ENCODE measurements around the gene SYNJ2.

DNA sequence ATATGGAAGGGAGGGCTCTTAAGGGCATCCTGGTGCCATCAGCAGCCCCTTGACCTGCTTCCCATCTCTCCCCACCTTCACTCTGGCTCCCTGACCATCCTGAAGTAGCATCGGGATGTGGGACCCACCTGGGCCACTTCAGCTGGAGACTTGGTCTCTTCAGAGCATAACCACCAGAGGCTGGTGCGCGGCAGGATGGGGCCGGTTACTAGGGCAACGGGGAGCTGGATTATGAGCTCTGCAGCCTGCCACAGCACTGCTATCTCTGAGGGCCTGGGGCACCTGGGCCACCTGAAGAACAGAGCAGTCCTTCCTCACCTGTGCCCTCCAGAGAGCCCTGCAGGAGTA is 79.7 kb downstream of the SYNJ2 start:
- TF ChIP-seq, protein P1, sequence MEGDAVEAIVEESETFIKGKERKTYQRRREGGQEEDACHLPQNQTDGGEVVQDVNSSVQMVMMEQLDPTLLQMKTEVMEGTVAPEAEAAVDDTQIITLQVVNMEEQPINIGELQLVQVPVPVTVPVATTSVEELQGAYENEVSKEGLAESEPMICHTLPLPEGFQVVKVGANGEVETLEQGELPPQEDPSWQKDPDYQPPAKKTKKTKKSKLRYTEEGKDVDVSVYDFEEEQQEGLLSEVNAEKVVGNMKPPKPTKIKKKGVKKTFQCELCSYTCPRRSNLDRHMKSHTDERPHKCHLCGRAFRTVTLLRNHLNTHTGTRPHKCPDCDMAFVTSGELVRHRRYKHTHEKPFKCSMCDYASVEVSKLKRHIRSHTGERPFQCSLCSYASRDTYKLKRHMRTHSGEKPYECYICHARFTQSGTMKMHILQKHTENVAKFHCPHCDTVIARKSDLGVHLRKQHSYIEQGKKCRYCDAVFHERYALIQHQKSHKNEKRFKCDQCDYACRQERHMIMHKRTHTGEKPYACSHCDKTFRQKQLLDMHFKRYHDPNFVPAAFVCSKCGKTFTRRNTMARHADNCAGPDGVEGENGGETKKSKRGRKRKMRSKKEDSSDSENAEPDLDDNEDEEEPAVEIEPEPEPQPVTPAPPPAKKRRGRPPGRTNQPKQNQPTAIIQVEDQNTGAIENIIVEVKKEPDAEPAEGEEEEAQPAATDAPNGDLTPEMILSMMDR (IDR thresholded peaks at IDR 0.05; ENCODE audit: low read length), result no peak
- TF ChIP-seq EZH2 (optimal IDR thresholded peaks at IDR 0.05; ENCODE audit: low read depth, low read length), result no peak

All from MM.1S (cell line).